ENCODE results near the gene SLC33A1. TPM values are rescaled to one million over a fixed set of nuclear protein-coding genes. Genes with fewer than 3 reads are reported as not detected.
A peak's percentile ranks its signal among the peaks of the same experiment; 100 is the strongest.

The SLC33A1 gene
- total and polyA plus RNA-seq, 2 of the 13 experiments (the other 11 are each of a cell fraction or from before 2014, with no cell fraction given): 20.0 to 32.1 TPM

DNA sequence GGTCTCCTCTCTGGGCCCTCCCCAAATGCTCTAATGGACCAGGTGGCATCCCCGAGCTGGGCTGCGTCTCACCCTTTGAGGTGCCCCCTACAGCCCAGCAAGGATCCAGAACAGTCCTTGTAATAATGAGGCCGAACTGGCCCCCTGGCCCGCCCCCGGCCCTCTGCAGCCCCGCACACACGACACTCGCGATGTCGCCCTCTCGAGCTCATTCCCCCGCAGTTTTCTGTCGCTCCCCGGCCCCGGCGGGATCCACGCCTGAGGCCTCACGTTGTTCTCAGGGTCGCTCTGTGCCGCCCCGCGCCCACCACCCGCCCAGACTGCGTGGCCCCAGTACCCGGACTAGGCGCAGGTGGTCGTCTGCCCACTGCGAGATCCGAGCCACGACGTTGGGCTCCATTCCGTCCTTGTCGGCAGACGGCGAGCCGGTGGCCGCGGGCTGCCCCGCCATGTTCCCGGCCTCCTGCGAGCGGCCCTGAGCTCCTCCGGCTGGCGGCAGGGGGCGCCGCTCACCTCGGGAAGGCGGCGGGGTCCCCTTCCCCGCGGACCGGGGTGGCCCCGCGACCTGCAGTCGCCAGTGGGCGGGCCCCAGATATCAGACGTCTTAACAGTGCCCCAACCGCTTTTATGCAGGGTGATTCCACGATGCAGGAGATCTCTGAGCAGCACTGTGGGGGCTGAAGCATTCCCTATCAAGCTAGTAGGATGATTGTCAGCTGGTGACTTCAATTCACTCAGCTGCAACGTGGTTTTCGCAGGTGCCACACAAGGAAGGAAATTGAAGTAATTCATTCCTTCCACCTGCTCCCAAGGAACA lies 48.2 kb downstream of the SLC33A1 start, which contains the start of gene C3orf33 (continued):
- peak; percentile 76 for TF ChIP-seq PITX1 (CRISPR knock-in tag; IDR thresholded peaks at IDR 0.05)
- TF ChIP-seq, protein P1, sequence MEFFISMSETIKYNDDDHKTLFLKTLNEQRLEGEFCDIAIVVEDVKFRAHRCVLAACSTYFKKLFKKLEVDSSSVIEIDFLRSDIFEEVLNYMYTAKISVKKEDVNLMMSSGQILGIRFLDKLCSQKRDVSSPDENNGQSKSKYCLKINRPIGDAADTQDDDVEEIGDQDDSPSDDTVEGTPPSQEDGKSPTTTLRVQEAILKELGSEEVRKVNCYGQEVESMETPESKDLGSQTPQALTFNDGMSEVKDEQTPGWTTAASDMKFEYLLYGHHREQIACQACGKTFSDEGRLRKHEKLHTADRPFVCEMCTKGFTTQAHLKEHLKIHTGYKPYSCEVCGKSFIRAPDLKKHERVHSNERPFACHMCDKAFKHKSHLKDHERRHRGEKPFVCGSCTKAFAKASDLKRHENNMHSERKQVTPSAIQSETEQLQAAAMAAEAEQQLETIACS (CRISPR knock-in tag; IDR thresholded peaks at IDR 0.05): no peak; the same call in 1 of the 2 replicates
- no peak for TF ChIP-seq ZNF17 (CRISPR knock-in tag; IDR thresholded peaks at IDR 0.05)
- TF ChIP-seq ZBTB46 (CRISPR knock-in tag; IDR thresholded peaks at IDR 0.05; ENCODE audit: borderline replicate concordance): no peak
- TF ChIP-seq, protein P2, sequence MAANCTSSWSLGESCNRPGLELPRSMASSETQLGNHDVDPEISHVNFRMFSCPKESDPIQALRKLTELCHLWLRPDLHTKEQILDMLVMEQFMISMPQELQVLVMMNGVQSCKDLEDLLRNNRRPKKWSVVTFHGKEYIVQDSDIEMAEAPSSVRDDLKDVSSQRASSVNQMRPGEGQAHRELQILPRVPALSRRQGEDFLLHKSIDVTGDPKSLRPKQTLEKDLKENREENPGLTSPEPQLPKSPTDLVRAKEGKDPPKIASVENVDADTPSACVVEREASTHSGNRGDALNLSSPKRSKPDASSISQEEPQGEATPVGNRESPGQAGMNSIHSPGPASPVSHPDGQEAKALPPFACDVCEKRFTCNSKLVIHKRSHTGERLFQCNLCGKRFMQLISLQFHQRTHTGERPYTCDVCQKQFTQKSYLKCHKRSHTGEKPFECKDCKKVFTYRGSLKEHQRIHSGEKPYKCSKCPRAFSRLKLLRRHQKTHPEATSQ (CRISPR knock-in tag; IDR thresholded peaks at IDR 0.05; ENCODE audit: borderline replicate concordance): peak; percentile 62; the same call in 1 of the 2 replicates
- no peak for TF ChIP-seq SNAPC5 (CRISPR knock-in tag; IDR thresholded peaks at IDR 0.05; ENCODE audit: borderline replicate concordance)
- no peak for TF ChIP-seq NONO (IDR thresholded peaks at IDR 0.05)
- peak; percentile 70; the same call in 1 of the 2 replicates for TF ChIP-seq NONO (CRISPR knock-in tag; conservative IDR thresholded peaks at IDR 0.05)
- TF ChIP-seq, protein P3, sequence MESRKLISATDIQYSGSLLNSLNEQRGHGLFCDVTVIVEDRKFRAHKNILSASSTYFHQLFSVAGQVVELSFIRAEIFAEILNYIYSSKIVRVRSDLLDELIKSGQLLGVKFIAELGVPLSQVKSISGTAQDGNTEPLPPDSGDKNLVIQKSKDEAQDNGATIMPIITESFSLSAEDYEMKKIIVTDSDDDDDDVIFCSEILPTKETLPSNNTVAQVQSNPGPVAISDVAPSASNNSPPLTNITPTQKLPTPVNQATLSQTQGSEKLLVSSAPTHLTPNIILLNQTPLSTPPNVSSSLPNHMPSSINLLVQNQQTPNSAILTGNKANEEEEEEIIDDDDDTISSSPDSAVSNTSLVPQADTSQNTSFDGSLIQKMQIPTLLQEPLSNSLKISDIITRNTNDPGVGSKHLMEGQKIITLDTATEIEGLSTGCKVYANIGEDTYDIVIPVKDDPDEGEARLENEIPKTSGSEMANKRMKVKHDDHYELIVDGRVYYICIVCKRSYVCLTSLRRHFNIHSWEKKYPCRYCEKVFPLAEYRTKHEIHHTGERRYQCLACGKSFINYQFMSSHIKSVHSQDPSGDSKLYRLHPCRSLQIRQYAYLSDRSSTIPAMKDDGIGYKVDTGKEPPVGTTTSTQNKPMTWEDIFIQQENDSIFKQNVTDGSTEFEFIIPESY (CRISPR knock-in tag; IDR thresholded peaks at IDR 0.05): 0 out of 2 replicates have a peak, but pooled peaks have one; percentile 22
- no peak for TF ChIP-seq RFX1 (IDR thresholded peaks at IDR 0.05)
- TF ChIP-seq THAP11 (CRISPR knock-in tag; IDR thresholded peaks at IDR 0.05): peak; percentile 64
- TF ChIP-seq HOXA9 (CRISPR knock-in tag; IDR thresholded peaks at IDR 0.05; ENCODE audit: borderline replicate concordance): no peak
- TF ChIP-seq ZNF839 (CRISPR knock-in tag; IDR thresholded peaks at IDR 0.05; ENCODE audit: borderline replicate concordance): no peak
- no peak for TF ChIP-seq ZNF276 (CRISPR knock-in tag; IDR thresholded peaks at IDR 0.05; ENCODE audit: low read depth)
- no peak; the same call in 1 of the 2 replicates for TF ChIP-seq FOXC1 (CRISPR knock-in tag; IDR thresholded peaks at IDR 0.05; ENCODE audit: borderline replicate concordance)
- no peak for TF ChIP-seq ZFYVE20 (CRISPR knock-in tag; IDR thresholded peaks at IDR 0.05; ENCODE audit: borderline replicate concordance, low read depth)
- peak; percentile 13; the same call in 1 of the 2 replicates for TF ChIP-seq ZNF441 (CRISPR knock-in tag; IDR thresholded peaks at IDR 0.05; ENCODE audit: borderline replicate concordance)
- no peak for TF ChIP-seq ZFP36L1 (CRISPR knock-in tag; IDR thresholded peaks at IDR 0.05)
- TF ChIP-seq NKX3-1 (CRISPR knock-in tag; IDR thresholded peaks at IDR 0.05): no peak
